HG03135 (cell line): Measurements from ENCODE around the gene ARMC6.
"Not testable (repeated sequence)": the region's sequence is repeated elsewhere in the genome, so short reads cannot be mapped to it uniquely, and the experiment has no call there.

Source experiments
- ATAC-seq: cut with Tn5 transposase; IDR thresholded peaks from one replicate; pipeline ENCODE4 v1.9.1; 2021; ENCODE audit warnings: mild to moderate bottlenecking, moderate library complexity; ENCODE audit not compliant: unreplicated experiment

ARMC6 gene

GRCh38 chr19:19106938-19107337, 73.5 kb downstream of the ARMC6 start:
- ATAC-seq, result not testable (repeated sequence)

GRCh38 chr19:19107654-19108053, 74.3 kb downstream of the ARMC6 start:
- ATAC-seq, result no peak
